ENCODE measurements around the gene ATP6V0B. TPM values are rescaled to one million over a fixed set of nuclear protein-coding genes. Genes with fewer than 3 reads are reported as not detected.

ATP6V0B gene
- total RNA-seq, 1 experiment from 2014 or later, result 221 TPM

Other genes starting within 250 kb of the ATP6V0B start
- 9.1 and 10.7 TPM in 2 replicates for gene ARTN, start 41.2 kb upstream of the ATP6V0B start, total RNA-seq (2014; rRNA removed; shearing (Covaris generic))
- gene IPO13, start 28.0 kb upstream of the ATP6V0B start, total RNA-seq (2014; rRNA removed; shearing (Covaris generic)), result 23.2 and 25.8 TPM in 2 replicates
- 25.5 and 27.6 TPM in 2 replicates for gene DPH2, start 5.0 kb upstream of the ATP6V0B start, total RNA-seq (2014; rRNA removed; shearing (Covaris generic))
- gene B4GALT2, start 4.2 kb downstream of the ATP6V0B start, total RNA-seq (2014; rRNA removed; shearing (Covaris generic)), result 69.8 and 78.1 TPM in 2 replicates
- gene CCDC24, start 16.6 kb downstream of the ATP6V0B start, total RNA-seq (2014; rRNA removed; shearing (Covaris generic)), result 5.5 and 5.9 TPM in 2 replicates
- gene SLC6A9, start 56.5 kb downstream of the ATP6V0B start, total RNA-seq (2014; rRNA removed; shearing (Covaris generic)), result 8.2 and 8.9 TPM in 2 replicates
- 0.68 and 1.2 TPM in 2 replicates for gene KLF17, start 143.9 kb downstream of the ATP6V0B start, total RNA-seq (2014; rRNA removed; shearing (Covaris generic))
- gene KLF18, start 166.7 kb downstream of the ATP6V0B start, total RNA-seq (2014; rRNA removed; shearing (Covaris generic)), result not detected in 2 replicates
- 8.8 and 9.7 TPM in 2 replicates for gene DMAP1, start 238.5 kb downstream of the ATP6V0B start, total RNA-seq (2014; rRNA removed; shearing (Covaris generic))